Psoas muscle (tissue), 8 donors: ENCODE measurements around the gene PLEK2. TPM values are rescaled to one million over a fixed set of nuclear protein-coding genes. Genes with fewer than 3 reads are reported as not detected.

Experiments
- ATAC-seq, 4 donors: fragments of 200-7000 bp; cut with Tn5 transposase; one replicate each; pipeline ENCODE4 v1.9.1; 2020; ENCODE audit warnings: moderate library complexity in 3 of 4, mild to moderate bottlenecking in 2 of 4
- DNase-seq, 2 donors: peaks; one replicate each; pipeline ENCODE4 v3.0.0-alpha.2; 2020
- H3K27ac ChIP-seq: fragments of 200-600 bp; one replicate; pipeline ENCODE4 v1.8.0; 2022
- H3K27me3 ChIP-seq, 3 donors: fragments of 200-600 bp in 1 of 3; one replicate each; pipeline versions ENCODE4 v1.6.1 to v1.8.0; 2013 to 2022; ENCODE audit warnings: low read length in 2 of 3, mild to moderate bottlenecking in 2 of 3, moderate library complexity in 1 of 3; ENCODE audit not compliant: insufficient read depth in 3 of 3
- H3K36me3 ChIP-seq, 2 donors: fragments of 200-600 bp in 1 of 2; one replicate each; pipeline versions ENCODE4 v1.6.1 to v1.8.0; 2013 to 2022; ENCODE audit warnings: low read depth in 1 of 2, mild to moderate bottlenecking in 1 of 2, moderate library complexity in 1 of 2; ENCODE audit not compliant: insufficient read depth in 1 of 2
- H3K4me1 ChIP-seq: fragments of 200-600 bp; one replicate; pipeline ENCODE4 v1.8.0; 2022
- H3K4me3 ChIP-seq: fragments of 200-600 bp; one replicate; pipeline ENCODE4 v1.8.0; 2022; ENCODE audit warnings: mild to moderate bottlenecking
- H3K9me3 ChIP-seq: fragments of 200-600 bp; one replicate; pipeline ENCODE4 v1.8.0; 2022
- WGBS, 3 donors: extraction: QIAGEN DNeasy Blood & Tissue Kit; methylation state at CpG; one replicate each; pipeline versions ENCODE4 v1.1.6 to v1.1.7; 2013; 5-methylcytosine and 5-hydroxymethylcytosine counted together
- intact Hi-C, 2 donors: fragments of 100-400 bp; cut with DNase I; formaldehyde crosslinking; loops; one replicate each; pipeline versions ENCODE4 v1.11.0 to v1.14.2; 2022
- polyA plus RNA-seq, 3 donors: library from polyadenylated mRNA; stranded (reverse); fragments of 200-250 nt; gene quantifications; one replicate each; pipeline ENCODE4 v1.2.3, GENCODE V29; 2013
- total RNA-seq, 4 donors: library from RNA; stranded (reverse); fragmentation: NEBNext Ultra II Directional in 2 of 4; extraction: Animal tissue kit (Norgen Biotek cat#: 25700) in 2 of 4; gene quantifications; one replicate each; pipeline versions ENCODE4 v1.2.1 to v1.2.4, GENCODE V29; 2021 to 2023
- TF ChIP-seq, protein P1 (sequence below): fragments of 200-600 bp; IDR thresholded peaks from one replicate; pipeline ENCODE4 v1.8.0; 2022; ENCODE audit warnings: antibody characterized with exemption
- donor health status: healthy with polysubstance abuse.
- donor health status: DM: no; HTN: no; CAD: no; lungs with moderate emphysema.
- donor health status: Bipolar disorder and iron deficiency.
- donor health status: healthy.
- donor health status: DM: yes; HTN: yes; CAD: no.
- donor health status: DM: no; HTN: no; CAD: no.
- donor health status: DM: no; HTN: no; CAD: no.
- donor health status: DM: yes; HTN: yes; CAD: no.

Gene PLEK2
- total and polyA plus RNA-seq, 7 donors, result 0.05 to 2.1 (median 0.68) TPM; not detected in 3

DNA sequence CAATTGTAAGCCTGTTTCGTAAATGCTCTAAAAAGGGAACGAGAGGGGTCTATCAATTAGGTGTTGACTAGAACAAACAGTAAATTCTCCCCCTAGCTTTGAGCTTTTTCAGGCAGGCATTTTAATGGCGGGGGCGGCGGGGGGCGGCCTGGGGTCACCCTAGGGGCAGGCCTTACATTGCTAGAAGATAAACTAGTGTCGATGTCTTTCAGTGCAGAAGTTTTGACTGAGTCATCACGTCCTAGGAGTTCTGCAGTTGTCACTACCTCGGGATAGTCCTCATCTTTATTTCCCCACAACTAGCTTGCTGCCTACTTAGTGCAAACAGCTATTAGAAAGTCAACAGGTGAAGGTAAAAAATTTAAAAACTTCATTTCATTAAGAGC lies 54.0 kb downstream of the PLEK2 start:
- Histone ChIP-seq H3K4me3 (peak overlapping the region; percentile 92), H3K4me1 (peaks cover 40% of the 10 kb centered on the region)
- no peak for DNase-seq

DNA sequence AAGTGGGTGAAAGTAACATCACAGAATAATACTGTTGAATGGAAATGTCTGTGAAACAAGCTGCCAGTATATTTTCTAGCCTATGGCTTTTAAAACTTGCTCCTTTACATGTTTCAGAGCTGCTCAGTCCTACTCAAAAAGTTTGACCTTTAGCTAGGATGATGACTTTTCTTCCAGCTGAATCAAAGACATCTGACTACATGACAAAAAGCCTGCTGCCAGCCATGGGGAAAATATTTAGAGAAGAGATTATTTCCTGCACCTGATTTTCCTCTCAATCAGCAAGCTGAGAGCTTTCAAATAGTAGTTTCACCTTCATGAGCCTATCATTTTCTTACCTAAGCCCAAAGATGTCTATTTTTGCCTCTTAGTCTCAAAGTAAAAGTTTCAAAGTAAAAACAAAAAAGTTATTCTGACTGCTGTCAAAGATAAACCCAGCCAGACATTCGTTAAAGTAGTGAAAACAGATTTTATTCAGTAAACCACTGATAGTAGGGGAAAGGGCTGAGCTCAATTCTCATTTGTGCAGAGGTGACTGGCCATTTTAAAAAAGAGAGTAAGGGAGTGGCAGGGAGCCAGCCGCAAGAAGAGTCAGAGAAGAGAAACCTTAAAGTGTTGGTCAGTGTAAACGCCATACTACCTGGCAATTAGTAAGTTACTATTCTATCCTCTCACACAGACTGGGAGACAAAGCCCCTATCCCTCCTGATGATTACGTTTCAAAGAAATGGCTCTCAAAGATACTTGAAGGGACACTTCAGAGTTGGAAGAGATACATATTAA lies 54.6 kb downstream of the PLEK2 start:
- no peak overlapping the region for H3K4me3 ChIP-seq
- H3K9me3 ChIP-seq, result no peaks in the 10 kb centered on the region
- WGBS, 3 donors, result 65 to 70% (median 67%) methylated on average over 4 of the region's 4 CpGs
- TF ChIP-seq, protein P1, sequence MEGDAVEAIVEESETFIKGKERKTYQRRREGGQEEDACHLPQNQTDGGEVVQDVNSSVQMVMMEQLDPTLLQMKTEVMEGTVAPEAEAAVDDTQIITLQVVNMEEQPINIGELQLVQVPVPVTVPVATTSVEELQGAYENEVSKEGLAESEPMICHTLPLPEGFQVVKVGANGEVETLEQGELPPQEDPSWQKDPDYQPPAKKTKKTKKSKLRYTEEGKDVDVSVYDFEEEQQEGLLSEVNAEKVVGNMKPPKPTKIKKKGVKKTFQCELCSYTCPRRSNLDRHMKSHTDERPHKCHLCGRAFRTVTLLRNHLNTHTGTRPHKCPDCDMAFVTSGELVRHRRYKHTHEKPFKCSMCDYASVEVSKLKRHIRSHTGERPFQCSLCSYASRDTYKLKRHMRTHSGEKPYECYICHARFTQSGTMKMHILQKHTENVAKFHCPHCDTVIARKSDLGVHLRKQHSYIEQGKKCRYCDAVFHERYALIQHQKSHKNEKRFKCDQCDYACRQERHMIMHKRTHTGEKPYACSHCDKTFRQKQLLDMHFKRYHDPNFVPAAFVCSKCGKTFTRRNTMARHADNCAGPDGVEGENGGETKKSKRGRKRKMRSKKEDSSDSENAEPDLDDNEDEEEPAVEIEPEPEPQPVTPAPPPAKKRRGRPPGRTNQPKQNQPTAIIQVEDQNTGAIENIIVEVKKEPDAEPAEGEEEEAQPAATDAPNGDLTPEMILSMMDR, result no peak
- no peaks in the 10 kb centered on the region for H3K27me3 ChIP-seq
- ATAC-seq (no peak), DNase-seq (no peak)
- intact Hi-C loops, result no loop called here
- peaks cover 0 to 16% of the 10 kb centered on the region in 2 donors for H3K36me3 ChIP-seq
- no peak overlapping the region for H3K27ac ChIP-seq
- peaks cover 36% of the 10 kb centered on the region for H3K4me1 ChIP-seq

More for the DNA sequence above, 54.0 kb downstream of the PLEK2 start:
- intact Hi-C loops, result no loop called here
- Histone ChIP-seq H3K27ac (no peak overlapping the region), H3K36me3 (peaks cover 0 to 16% of the 10 kb centered on the region in 2 donors), H3K9me3 (no peaks in the 10 kb centered on the region), H3K27me3 (no peaks in the 10 kb centered on the region)
- TF ChIP-seq, protein P1, result no peak
- ATAC-seq, result no peak
- WGBS, 3 donors, result 40 to 56% (median 49%) methylated on average over 9 of the region's 9 CpGs

DNA sequence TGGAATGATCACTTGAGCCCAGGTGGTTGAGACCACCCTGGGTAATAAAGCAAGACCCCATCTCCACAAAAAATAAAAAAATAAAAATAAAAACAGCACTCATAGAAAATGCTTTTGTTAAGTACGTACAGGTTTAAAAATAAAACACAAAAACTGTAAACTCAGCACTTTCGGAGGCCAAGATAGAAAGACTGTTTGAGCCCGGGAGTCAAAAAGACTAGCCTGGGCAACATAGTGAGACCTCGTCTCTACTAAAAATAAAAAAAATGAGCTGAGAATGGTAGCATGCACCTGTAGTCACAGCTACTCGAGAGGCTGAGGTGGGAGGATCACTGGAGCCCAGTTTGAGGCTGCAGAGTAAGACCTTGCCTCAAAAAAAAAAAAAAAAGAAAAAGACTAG lies 59.9 kb downstream of the PLEK2 start:
- intact Hi-C loops, result no loop called here
- TF ChIP-seq, protein P1, result no peak
- DNase-seq, result no peak
- Histone ChIP-seq H3K4me1 (peaks cover 15% of the 10 kb centered on the region), H3K27ac (no peak overlapping the region), H3K27me3 (no peaks in the 10 kb centered on the region), H3K4me3 (no peak overlapping the region), H3K9me3 (no peaks in the 10 kb centered on the region), H3K36me3 (peaks cover 4 to 60% of the 10 kb centered on the region in 2 donors)
- no peak for ATAC-seq
- 48 to 73% (median 49%) methylated on average over 5 of the region's 5 CpGs for WGBS, 3 donors

DNA sequence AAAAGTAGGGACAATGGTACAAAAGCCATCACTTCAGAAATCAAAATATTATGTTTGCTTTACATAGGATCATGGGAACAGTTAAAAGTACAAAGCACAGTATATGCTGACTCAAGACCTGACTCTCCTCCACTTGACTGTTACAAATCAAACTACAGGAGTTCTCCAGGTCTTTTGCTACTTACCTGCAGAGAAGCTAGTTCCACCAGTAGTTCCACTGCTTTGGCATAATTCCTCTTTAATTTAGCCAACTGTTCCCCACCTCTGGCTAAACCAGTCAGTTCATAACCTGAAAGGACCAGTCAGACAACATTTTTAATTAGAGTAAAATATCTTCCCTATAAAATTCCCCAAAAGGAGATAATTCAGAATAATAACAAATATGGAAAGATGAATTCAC lies 66.4 kb downstream of the PLEK2 start:
- Histone ChIP-seq H3K36me3 (peaks cover 4 to 93% of the 10 kb centered on the region in 2 donors), H3K27ac (no peak overlapping the region), H3K9me3 (no peaks in the 10 kb centered on the region), H3K27me3 (no peaks in the 10 kb centered on the region), H3K4me3 (no peak overlapping the region), H3K4me1 (no peaks in the 10 kb centered on the region)
- TF ChIP-seq, protein P1, result no peak
- intact Hi-C loops, result no loop called here
- ATAC-seq, result no peak
- DNase-seq, result no peak
